Thyroid gland (tissue), 4 donors: ENCODE results near the gene PNLIPRP2.

Source experiments
- CTCF ChIP-seq, 6 experiments: fragments of 200-600 bp in 3 of 6; fragments of 450-650 bp in 3 of 6; sonication (generic) in 3 of 6; IDR thresholded peaks; one replicate each; pipeline ENCODE4 v1.5.1; 2016 to 2019; ENCODE audit warnings: antibody characterized with exemption in 6 of 6, mild to moderate bottlenecking in 2 of 6, inconsistent platforms in 1 of 6, moderate library complexity in 1 of 6
- POLR2A ChIP-seq, 2 donors: fragments of 450-650 bp; IDR thresholded peaks; one replicate each; pipeline ENCODE4 v1.6.1; 2017; ENCODE audit warnings: antibody characterized with exemption in 2 of 2, mild to moderate bottlenecking in 2 of 2, moderate library complexity in 1 of 2

GRCh38 chr10:116590590-116591444 is 29.9 kb upstream of the PNLIPRP2 start, which contains the start of gene PNLIPRP1:
- TF ChIP-seq CTCF (IDR thresholded peaks at IDR 0.05) (no peak), POLR2A (IDR thresholded peaks at IDR 0.05) (no peak)
